HG03108 (cell line): Measurements from ENCODE around the gene KIAA0232.
A peak's percentile ranks its signal among the peaks of the same experiment; 100 is the strongest.
"Not testable (repeated sequence)": the region's sequence is repeated elsewhere in the genome, so short reads cannot be mapped to it uniquely, and the experiment has no call there.

ENCODE experiments used
- ATAC-seq: cut with Tn5 transposase; IDR thresholded peaks from one replicate; pipeline ENCODE4 v1.9.1; 2021; ENCODE audit warnings: moderate library complexity; ENCODE audit not compliant: unreplicated experiment

Gene KIAA0232

DNA sequence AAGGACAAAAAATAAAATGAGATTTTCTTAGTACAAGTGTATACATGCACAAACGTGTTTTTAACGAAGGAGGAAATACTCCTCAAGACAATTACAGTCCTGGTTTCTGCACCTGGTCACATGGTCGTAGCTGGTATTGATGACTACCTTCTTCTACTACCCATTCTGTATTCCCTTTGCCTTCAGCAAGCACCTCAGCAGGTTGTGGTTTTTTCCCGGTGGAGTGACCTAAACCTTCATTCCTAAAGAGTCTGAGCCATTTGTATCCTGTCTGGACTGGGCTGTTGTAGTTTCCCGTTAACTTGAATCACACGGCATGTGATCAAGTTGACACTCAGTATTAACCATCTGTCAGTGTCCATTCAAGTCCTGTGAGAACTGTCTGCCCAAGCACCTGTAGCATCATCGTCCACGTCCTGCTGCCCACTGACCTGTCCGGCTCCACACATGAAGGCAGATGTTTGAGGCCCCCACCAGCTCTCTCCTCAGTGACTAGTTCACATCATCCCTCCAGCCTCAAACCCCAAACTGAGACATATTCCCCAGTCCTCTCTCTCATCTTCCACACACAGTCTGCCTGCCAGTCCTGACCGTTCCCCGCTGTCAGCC is 96.0 kb downstream of the KIAA0232 start:
- ATAC-seq = no peak

DNA sequence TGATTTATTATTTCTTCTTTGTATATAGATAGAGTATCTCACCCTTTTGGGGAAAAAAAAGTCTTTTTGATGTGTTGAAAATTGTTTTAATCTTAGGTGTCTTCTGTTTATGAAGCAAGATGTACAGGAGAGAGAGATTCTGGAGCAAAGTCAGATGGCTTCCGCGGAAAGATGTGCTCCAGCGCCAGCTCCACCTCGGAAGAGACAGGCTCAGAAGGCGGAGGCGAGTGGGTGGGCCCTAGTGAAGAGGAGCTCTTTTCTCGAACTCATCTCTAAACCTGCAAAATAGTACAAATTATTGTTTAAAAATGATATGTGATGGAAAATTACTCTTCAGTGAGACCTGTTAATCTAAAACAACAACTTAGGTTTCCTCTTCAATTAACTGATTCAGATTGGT is 98.2 kb downstream of the KIAA0232 start:
- no peak for ATAC-seq

DNA sequence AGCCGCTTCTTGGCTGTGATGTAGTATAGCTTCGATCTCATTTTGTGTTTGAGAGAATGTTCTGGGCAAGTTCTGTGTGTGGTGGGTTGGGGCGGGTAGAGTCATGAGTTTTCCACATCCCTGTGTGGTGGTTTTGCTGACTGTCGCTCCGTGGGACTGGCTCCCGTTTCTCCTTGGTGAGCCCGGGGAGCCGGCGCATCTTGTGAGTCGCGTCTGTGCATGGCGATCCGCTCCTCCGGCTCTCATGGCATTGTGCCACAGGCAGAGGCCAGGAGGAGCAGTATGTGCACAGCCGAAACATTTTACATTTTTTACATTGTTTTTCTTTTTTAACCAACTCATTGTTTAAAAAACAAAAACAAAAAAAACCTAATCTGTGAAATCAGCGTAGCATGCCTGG is 99.4 kb downstream of the KIAA0232 start:
- no peak for ATAC-seq

DNA sequence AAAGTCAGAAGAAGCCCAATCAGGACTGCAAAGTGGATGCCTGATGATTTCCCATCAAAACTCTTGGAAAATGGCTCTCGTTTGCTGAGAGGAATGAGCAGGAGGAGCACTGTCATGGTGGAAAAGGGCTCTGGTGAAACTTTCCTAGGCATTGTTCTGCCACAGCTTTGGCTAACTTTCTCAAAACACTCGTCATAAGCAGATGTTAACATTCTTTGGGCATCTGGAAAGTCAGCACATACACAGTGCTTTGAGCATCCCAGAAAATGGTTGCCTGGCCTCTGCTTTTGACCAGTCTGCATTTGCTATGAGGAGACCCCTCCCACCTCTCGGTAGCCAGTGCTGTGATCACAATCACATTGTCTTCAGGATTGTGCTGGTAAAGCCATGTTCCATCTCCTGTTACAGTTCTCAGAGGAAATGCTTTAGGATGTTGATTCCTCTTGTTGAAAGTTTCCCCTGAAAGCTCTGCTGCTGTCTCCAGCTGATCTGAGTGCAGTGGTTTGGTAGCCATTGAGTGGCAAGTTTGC is 101.9 kb downstream of the KIAA0232 start:
- ATAC-seq = no peak

DNA sequence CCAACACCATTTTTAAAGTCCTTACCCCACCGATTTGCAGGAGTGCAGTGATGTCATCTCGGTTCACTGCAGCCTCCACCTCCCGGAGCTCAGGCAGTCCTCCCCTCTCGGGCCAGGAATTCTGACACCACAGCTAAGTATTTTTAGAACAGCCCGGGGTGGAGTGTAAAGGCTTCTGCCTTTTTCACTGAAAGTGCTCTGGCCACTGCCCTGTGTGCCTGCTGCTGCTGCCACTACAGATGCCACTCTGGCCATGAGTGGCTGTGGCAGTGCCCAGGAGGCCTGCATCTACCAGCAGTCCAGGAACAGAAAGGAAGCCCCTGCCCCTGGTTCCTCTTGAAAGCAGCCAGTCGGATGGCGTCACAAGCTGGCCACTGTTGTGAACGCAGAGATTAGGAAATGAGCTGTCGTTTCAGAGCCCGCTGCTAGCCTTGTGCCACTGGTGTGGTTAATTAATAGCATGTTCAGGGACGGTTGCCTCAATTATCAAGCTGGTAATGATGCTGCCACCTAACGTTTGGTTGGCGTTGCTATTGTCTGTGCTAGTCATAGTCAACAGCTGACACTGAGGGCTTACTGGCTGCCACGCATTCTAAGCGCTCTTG is 103.5 kb downstream of the KIAA0232 start:
- ATAC-seq = peak; percentile 71

DNA sequence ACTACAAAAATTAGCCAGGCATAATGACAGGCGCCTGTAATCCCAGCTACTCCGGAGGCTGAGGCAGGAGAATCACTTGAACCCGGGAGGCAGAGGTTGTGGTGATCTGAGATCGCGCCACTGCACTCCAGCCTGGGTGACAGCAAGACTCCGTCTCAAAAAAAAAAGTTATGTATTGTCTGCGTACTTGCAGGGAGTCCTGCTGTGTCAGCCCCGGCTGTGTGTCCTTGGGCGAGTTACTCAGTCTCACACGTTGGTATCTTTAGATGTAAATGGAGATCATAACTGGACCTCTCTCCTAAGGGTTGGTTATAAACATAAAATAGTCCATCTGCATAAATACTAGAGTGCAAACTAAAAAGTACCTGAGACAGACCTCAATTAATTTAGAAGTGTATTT is 104.4 kb downstream of the KIAA0232 start:
- ATAC-seq = no peak

DNA sequence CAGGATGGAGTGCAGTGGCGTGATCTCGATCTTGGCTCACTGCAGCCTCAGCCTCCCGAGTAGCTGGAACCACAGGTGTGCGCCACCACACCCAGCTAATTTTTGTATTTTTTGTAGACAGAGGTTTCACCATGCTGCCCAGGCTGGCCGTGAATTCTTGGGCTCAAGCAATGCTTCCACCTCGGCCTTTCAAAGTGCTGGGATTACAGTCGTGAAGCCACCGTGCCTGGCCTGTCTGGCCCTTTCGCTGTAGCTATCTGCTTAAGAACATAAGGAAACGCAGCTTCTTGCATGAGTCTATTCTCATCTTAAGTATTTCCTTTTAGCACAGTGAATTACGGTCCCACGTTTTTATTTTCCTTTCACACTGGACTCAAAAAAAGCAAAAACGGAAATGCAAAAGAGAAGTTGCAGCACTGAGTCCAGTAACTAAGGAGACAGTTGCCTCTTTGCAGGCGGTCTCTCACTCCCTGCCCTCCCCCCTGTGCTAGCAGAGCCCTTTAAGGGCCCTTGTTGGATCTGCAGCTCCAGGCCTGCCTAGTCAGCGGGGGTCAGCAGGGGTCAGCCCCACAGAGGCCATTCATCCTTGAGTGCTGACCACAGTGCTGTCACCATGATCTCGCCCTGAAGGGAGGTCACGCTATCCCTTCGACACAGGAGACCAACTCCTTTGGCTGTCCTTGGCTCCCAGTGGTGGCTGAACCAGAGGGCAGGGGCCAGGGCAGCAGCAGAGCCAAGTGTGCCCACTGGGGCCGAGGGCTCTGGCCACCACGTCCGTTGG is 105.3 kb downstream of the KIAA0232 start:
- ATAC-seq = no peak

DNA sequence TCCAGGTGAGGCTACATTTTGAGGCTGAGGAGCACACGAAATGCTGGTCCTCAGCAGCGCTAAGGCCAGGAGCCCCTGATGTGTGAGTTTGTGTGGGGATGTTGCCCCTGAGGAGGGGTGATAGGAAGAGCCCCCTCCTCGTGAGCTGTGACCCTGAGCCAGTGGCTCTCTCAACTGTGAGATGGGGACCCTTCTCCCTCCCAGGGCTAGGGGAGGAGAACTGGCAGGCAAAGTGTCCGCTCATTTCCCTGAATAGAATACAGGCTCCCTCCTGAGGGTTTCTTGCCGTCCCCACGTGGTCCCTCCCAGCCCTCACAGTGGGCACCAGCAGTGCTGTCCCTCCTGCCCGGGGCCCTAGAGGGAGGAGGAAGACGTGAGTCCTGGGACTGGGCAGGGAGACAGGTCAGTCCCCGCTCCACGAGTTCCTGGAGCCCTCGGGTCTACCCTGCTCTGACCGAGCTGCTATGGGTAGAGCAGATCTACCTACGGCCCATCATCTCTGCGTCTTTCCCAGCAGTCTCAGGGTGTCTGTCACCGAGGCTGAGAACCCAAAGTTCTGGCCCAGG is 106.1 kb downstream of the KIAA0232 start:
- ATAC-seq = no peak

DNA sequence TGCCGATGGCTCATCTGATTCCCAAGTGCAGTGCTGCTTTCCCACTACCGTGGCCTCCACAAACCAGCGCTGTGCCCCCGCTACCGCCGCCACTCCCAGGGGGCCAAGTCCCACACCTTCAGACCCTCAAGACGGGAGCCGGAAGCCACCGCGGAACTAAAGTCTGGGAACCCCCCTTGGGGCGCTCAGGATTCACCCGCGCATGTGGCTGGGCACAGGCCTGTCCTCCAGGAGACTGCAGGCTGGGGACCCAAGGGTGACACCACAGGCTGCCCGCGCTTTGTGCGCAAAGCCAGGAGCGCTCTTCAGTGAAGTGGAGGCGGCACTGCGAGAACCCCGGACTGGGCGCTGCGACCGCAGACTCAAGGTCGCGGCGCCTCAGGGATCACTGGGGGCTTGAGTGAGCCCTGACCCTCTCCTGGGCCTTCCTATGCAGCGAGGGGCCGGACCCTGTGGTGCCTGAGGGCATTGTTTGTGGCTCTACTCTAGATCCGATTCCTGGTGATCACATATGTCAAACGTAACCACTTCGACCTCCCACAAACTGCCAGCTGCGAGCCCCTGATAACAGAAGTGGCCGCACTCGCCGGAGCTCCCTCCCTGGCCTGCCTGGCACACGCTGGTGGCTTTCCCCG is 106.7 kb downstream of the KIAA0232 start:
- ATAC-seq = no peak

DNA sequence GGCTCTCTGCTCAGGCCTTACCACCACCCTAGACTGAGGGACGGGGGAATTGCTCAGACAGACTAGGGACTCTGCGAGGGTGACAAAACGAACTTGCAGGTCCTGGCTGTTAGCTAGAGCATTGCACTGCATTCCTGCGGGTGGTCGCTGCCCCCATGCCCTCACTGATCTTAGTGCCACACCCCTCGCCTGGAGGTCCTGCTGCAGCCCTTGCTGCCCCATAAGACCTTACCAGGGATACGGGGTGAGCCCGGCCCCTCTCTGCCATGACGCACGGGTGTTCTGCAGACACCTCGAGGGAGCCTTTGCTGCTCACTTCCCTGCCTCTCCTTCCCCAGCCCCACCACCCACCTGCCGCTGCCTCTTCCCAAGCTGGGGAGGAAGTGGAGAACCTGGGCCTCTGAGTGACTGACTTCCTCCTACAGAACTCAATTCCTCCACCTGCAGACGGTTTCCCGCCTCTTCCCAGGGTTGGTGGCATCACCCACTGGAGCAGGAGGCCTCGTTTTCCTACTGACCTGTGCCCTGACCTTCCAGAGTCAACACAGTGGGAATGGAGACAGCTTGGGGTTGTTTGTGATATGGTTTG is 107.3 kb downstream of the KIAA0232 start:
- ATAC-seq = no peak

DNA sequence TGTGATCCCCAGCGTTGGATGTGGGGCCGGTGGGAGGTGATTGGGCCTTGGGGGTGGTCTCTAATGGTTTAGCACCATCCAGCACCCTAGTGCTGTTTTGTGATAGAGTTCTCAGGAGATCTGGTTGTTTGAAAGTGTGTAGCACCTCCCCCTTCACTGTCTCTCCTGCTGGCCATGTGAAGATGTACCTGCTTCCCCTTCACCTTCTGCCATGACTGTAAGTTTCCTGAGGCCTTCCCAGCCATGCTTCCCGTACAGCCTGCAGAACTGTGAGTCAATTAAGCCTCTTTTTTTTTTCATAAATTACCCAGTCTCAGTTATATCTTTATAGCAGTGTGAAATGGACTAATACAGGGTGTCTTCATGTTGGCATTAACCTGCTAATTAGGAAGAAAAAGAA is 107.8 kb downstream of the KIAA0232 start:
- no peak for ATAC-seq

DNA sequence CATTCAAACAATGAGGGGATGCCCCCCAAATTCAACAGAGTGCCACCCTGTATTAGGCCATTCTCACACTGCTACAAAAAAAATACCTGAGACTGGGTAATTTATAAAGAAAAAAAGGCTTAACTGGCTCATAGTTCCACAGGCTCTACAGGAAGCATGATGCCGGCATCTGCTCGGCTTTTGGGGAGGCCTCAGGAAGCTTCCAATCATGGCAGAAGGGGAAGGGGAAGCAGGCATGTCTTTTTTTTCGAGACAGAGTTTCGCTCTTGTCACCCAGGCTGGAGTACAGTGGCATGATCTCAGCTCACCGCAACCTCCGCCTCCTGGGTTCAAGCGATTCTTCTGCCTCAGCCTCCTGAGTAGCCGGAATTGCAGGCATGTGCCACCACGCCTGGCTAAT is 108.4 kb downstream of the KIAA0232 start:
- ATAC-seq = not testable (repeated sequence)

DNA sequence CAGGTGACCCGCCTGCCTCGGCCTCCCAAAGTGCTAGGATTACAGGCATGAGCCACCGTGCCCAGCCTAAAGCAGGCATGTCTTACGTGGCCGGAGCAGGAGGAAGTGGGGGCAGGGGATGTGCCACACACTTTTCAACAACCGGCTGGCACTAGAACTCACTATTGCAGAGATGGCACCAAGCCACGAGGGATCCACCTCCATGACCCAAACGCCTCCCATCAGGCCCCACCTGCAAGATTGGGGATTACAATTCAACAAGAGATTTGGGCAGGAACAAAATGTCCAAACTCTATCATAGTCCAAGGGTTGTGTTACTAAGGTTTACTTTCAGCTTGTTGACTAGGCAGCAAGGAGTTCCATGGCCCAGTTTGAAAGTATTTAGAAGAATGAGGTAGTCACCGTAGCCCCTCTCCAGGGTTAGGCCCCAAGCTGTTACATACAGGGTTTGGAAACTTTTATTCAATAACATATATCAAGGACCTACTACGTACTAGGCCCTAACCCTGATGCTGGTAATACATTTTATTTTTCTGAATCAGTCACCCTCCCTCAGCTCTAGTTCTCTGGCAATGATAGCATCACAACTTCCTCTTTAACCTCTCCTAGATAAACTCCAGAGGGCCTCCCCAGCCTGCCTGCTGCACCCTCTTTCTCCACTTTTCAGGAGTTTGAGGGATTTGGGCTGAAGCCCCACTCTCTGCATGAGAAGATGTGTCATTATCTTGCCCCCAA is 109.1 kb downstream of the KIAA0232 start:
- ATAC-seq = no peak

DNA sequence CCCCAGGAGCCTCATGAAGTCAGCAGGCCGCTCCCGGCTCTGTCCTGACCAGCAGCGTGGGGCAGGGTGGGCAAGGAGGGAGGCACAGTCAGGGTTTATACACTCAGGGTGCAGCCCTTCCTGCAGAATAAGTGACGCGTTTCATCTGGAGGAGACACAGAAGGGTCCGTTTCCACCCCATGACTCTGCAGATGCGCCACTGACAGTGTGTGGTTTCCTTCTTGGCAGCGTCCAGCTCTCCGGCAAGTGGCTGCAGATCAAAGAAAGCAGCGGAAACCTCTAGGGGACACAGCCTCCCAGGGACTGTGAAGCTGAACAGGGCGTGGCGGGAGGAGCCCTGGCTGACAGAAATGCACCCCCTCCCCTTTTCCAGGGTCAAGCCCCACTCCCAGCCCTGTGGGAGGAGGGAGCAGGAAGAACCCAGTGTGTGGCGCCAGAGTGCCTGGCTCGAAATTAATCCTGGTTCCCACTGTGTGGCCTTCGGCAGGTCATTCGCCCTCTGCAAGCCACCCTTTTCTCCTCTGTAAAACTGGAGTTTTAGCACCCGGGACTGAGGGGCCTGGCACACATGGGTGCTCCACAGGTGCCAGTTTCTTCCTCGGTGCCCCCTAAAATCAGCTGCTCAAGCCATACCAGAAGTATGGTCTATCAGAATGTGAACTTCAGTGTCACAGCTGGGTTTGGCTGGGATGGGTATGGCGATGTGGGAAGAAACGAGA is 109.8 kb downstream of the KIAA0232 start:
- no peak for ATAC-seq

DNA sequence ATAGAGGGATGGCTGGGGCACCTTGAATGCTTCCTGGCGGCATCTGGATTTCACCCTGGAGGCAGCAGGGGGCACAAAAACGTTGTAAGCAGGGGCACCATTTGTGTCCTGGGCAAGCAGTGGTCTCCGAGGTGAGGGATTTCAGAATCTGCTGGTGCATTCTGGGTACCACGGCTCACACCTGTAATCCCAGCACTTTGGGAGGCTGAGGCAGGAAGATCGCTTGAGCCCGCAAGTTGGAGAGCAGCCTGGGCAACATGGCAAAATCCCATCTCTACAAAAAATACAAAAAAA is 110.3 kb downstream of the KIAA0232 start:
- no peak for ATAC-seq

DNA sequence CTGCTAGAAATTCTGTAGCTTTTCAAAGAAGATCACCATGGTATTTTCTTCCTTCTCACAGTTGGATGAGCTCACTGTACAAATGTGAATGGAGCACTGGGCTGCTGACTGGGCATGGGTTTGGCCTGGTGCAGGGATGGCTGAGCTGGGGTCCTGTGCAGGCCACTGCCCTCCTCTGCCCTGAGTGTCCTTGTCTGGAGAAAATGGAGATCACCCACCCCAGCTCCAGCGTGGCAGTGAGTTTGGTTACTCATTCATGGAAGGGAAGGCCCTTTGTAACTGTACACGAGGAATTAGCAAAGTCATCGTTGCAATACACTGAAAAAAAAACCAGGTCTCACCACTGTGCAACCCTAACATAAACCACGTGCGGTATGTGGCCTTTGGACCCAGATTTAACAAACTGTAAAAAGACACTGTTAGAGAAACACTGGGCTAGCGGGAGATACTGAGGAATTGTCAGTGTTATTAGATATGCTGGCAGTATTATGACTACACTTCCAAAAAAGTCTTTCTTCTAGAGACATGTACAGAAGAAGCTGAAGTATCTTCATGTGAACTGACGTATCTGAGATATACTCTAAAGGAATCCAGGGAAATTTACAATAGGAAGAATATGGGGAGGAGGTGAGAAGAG is 111.0 kb downstream of the KIAA0232 start:
- ATAC-seq = no peak

DNA sequence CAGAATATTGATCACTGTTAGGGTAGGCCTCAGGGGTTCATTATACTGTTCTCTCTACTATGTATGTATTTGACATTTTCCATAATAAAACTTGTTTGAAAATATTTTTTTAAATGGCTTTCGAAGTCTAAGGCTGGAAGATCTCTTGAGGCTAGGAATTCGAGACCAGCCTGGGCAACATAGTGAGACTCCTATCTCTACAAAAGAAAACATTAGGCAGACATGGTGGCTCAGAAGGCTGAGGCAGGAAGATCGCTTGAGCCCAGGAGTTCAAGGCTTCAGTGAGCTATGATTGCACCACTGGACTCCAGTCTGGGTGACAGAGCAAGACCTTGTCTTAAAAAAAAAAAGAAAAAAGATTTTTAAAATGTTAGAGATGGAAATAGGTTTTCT is 111.6 kb downstream of the KIAA0232 start:
- no peak for ATAC-seq

DNA sequence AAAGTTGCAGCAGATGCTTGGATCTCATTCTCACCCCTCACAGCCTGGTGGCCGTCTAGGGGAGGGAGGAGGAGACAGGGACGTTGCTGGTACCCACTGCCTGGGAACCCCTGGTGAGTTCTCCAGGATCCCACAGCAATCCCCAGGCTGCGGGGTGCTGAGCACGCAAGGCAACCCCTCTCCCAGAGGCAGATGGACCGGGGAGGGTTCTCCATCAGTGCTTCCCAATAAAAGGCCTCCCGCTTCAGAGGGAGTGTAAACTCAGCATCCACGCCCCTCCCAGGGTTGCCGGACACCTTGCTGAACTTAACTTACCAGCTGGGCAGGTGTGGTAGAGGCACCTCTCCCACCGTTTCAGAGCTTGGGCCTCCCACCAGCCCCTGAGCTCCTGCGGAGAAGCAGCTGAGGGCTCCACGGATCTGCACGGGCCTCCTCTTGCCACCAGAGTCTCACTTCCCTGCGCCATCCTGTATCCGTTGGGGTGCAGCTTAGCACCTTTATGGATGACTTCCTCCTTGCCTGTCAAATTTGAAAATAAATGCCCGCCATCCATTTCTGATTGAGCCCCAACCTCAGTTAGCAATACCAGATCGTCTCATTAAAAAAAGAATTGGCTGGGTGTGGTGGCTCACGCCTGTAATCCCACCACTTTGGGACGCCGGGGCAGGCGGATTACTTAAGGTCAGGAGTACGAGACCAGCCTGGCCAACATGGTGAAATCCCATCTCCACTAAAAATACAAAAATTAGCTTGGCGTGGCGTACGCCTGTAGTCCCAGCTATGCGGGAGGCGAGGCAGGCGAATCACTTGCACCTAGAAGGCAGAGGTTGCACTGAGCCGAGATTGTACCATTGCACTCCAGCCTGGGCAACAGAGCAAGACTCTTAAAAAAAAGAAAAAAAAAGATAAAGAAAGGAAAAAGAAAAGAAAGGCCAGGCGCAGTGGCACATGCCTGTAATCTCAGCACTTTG is 112.3 kb downstream of the KIAA0232 start:
- no peak for ATAC-seq
